Measurements from ENCODE around the gene FGF18.

Gene FGF18

DNA sequence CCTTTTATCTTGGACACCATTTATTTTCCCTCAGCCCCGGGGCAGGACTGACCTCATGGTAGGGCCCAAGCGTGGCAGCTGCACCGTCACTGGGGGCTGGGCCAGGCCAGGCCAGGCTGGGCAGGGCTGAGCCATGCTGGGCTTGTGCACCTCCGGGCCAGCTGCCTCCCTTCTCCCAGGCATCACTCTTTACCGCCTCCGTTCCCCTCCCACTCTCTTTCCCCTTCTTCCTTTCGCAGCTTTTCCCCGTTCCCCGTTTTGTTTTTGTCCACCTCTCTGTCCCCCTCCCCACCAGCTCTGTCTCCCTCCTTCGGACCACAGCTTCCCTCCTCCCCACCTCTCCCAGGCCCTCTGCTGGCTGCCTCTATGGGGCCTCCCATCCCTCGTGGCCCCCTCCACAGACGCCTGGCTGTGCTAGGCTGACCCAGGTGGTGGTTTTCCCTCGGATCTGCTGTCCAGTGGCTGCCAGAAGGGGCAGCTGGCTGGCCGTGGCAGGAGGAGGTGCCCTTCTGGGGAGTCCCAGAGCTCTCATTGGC lies 17.9 kb downstream of the FGF18 start:
- Mint-ChIP-seq H3K9me3 (no peaks in the 10 kb centered on the region), H3K4me1 (peaks cover 5% of the 10 kb centered on the region), H3K4me3 (no peak overlapping the region), H3K36me3 (no peaks in the 10 kb centered on the region), H3K27ac (no peak overlapping the region)
- no peak for DNase-seq (ENCODE audit: low spot score in 2 of 2)
- no peak for ATAC-seq

DNA sequence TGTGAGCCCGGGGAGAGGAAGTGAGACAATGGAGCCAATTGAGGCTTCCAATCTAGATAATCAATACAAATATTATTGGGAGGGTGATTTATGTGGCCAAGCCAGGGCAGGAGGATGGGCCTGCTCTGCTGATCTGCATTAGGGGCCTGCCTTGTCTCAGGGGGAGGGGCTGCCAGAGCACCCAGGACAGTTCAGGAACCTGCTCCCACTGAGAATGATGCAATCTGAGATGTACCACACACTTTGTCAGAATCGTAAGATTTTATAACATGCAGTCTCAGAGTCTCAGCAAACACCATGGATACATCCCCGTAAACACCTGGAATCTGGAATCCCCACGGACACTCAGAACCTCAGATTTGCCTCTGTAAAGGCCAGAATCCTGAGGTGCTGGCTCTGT lies 19.3 kb downstream of the FGF18 start:
- H3K27ac Mint-ChIP-seq = no peak overlapping the region
- H3K36me3 Mint-ChIP-seq = no peaks in the 10 kb centered on the region
- H3K4me3 Mint-ChIP-seq = no peak overlapping the region
- no peak for DNase-seq (ENCODE audit: low spot score in 2 of 2)
- ATAC-seq = no peak
- no peaks in the 10 kb centered on the region for H3K4me1 Mint-ChIP-seq
- no peaks in the 10 kb centered on the region for H3K9me3 Mint-ChIP-seq

DNA sequence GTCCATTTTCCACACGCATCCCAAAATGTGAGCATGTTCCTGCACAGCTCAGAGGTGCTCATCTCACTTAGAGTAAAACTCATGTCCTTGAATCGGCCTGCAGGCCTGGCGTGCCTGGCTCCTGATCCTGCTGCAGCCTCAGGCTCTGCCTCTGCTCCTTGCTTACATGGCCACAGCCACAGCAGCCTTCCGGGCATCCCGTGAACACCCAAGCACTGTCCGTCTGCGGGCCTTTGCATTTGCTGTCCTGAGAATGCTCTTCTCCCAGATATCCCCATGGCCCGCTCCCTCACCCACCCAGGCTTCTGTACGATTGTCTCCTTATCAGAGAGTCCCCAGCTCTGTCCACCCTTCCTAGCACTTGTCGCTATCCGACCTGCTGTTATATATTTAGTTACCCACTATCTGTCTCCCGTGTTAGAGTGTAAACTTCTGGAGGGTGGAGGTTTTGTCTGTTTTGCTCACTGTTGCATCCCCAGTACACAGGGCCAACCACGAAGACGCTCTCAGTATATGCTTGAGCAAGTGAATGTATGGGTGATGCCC lies 21.9 kb downstream of the FGF18 start:
- H3K27ac Mint-ChIP-seq = no peak overlapping the region
- H3K9me3 Mint-ChIP-seq = no peaks in the 10 kb centered on the region
- no peaks in the 10 kb centered on the region for H3K4me1 Mint-ChIP-seq
- no peaks in the 10 kb centered on the region for H3K36me3 Mint-ChIP-seq
- ATAC-seq (no peak), DNase-seq (ENCODE audit: low spot score in 2 of 2) (no peak)
- no peak overlapping the region for H3K4me3 Mint-ChIP-seq

DNA sequence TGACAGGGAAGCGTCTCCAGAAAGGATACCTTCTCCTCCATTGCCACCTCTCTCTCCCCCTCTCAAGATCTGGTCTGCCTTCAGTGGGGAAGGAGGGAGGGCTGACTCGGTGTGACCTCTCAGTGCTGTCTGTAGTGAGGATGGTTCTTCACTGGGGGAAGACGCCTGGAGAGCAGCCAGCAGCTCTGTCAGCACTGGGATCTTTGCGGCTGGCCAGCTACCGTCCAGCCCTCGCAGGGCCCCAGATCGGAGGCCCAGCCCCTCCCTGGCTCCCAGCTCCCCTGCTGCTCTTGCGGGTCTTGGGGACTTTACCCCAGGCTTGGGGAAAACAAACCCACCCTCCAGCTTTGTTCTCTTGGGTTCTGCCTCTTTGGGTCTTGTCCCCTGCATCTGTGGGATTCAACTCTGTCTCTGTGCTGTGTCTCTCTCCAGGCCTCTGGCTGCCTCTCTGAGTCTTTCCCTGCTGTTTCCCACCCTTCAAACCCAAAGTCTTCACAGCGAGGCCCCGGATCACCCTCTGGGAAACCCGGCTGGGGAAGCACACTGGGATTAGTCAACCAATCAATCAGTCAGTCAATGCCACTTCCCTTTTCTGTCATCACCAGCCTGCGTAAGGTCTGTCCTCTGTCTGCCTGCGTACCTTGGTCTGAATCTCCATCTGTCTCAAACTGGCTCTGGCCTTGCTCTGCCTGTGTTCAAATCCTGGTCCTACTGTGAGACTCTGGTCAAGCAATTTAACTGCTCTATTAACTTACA lies 23.0 kb downstream of the FGF18 start:
- Mint-ChIP-seq H3K4me3 (no peak overlapping the region), H3K9me3 (no peaks in the 10 kb centered on the region), H3K27ac (no peak overlapping the region), H3K36me3 (no peaks in the 10 kb centered on the region), H3K4me1 (no peaks in the 10 kb centered on the region)
- DNase-seq (ENCODE audit: low spot score in 2 of 2) (no peak), ATAC-seq (no peak)

DNA sequence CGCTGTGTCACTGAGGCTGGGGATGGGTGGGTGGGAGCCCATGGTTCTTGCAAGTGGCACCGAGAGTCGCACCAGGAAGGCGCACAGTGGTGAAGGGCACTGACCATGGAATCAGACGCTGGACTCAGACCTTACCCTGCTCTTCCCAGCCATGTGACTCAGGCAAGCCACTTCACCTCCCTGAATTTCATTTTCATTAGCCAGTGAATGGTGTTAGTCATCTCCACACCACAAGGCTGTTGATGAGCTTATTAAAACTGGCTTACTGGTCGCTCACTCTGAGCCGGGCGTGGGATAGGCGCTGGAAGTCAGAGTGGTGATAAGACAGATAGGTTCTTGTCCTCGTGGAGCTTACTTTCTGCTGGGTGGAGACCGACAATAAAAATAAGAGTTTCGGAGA lies 25.1 kb downstream of the FGF18 start:
- H3K27ac Mint-ChIP-seq = no peak overlapping the region
- no peaks in the 10 kb centered on the region for H3K9me3 Mint-ChIP-seq
- no peaks in the 10 kb centered on the region for H3K36me3 Mint-ChIP-seq
- no peak for ATAC-seq
- no peaks in the 10 kb centered on the region for H3K4me1 Mint-ChIP-seq
- H3K4me3 Mint-ChIP-seq = no peak overlapping the region
- DNase-seq (ENCODE audit: low spot score in 2 of 2) = no peak

DNA sequence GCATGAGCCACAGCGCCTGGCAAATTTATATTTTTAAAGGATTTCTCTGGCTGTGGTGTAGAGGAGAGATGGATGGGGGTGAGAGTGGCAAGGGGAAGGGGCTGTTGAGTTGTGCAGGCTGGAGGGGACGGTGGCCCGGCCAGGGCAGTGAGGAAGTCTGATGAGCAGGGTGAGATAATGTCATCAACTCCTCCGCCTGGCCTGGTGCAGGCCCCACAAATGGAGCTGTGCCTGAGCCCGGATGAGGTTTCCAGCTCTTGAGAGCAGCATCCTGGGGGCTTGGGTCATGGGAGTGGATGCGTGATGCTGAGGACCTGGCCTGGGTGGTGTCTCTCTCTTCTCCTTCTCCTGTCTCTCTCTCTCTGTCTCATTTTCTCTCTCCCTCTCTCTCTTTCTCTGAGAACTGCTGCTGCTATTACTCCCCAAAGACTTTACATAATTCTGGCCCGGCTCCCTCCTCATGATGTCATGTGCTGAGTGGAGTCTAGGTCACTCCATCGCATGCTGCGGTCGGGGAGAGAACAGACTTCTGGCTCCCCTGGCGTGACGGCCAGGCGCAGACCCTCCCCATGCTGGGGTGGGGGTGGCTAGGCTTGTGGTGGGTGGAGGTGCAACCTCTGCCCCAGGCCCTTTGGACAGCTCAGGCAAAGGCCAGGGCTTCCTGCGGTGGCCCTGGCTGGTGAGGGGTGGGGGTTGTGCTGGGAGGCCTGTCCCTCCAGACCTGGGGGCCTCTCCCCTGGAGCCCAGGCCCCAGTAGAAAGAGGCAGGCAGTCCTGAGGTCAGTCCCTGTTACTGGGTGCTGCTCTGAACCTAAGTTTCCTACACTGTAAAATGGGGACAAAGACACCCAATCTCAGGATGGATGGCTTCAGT lies 26.4 kb downstream of the FGF18 start:
- no peaks in the 10 kb centered on the region for H3K9me3 Mint-ChIP-seq
- no peaks in the 10 kb centered on the region for H3K4me1 Mint-ChIP-seq
- H3K4me3 Mint-ChIP-seq = no peak overlapping the region
- H3K36me3 Mint-ChIP-seq = no peaks in the 10 kb centered on the region
- peak overlapping the region; percentile 34 for H3K27ac Mint-ChIP-seq
- DNase-seq (ENCODE audit: low spot score in 2 of 2) = no peak
- no peak for ATAC-seq

DNA sequence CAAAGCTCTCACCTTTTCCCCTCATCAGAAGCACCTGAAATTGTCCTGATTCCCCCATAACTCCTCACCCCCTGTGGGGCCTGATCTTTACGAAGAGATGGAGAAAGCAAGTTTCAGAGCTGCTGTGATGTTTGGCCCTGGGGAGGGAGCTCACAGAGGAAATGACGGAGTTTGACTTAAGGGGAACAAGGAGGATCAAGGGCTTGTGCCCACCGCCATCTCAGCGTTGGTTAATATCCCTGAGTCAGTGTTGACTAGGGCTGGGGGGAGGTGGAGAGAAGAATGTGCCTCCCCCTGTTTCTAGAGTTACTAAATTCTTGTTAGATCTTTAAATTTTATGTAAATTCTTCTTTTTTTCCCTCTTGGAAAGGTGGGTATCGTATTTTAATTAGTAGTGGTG lies 27.8 kb downstream of the FGF18 start:
- H3K9me3 Mint-ChIP-seq = no peaks in the 10 kb centered on the region
- H3K4me3 Mint-ChIP-seq = no peak overlapping the region

DNA sequence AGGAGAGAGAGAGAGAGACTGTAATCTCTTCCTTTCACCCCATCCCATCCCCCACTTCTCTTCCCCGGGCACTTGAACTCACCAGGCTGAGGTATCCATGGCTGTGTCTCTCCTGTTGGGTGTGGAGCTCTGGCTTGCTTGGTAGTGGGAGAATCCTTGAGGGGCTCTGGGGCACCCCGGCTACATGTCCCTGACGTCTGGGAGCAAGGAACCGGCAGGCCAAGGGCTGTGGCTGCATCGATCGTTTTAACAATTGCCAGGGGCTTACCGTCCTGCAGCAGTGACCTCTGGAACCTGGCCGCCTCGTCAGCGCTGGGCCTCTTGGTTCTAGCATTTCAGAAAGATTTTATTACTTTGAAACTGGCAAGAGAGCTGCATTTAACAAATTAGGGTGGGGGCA lies 30.0 kb downstream of the FGF18 start:
- ATAC-seq (no peak), DNase-seq (ENCODE audit: low spot score in 2 of 2) (no peak)
- no peak overlapping the region for H3K4me3 Mint-ChIP-seq
- H3K4me1 Mint-ChIP-seq = peaks cover 7% of the 10 kb centered on the region
- no peaks in the 10 kb centered on the region for H3K9me3 Mint-ChIP-seq
- H3K27ac Mint-ChIP-seq = no peak overlapping the region
- no peaks in the 10 kb centered on the region for H3K36me3 Mint-ChIP-seq

More for the DNA sequence above, 27.8 kb downstream of the FGF18 start:
- Mint-ChIP-seq H3K4me1 (peaks cover 7% of the 10 kb centered on the region), H3K27ac (no peak overlapping the region), H3K36me3 (no peaks in the 10 kb centered on the region)
- DNase-seq (ENCODE audit: low spot score in 2 of 2) (no peak), ATAC-seq (no peak)

DNA sequence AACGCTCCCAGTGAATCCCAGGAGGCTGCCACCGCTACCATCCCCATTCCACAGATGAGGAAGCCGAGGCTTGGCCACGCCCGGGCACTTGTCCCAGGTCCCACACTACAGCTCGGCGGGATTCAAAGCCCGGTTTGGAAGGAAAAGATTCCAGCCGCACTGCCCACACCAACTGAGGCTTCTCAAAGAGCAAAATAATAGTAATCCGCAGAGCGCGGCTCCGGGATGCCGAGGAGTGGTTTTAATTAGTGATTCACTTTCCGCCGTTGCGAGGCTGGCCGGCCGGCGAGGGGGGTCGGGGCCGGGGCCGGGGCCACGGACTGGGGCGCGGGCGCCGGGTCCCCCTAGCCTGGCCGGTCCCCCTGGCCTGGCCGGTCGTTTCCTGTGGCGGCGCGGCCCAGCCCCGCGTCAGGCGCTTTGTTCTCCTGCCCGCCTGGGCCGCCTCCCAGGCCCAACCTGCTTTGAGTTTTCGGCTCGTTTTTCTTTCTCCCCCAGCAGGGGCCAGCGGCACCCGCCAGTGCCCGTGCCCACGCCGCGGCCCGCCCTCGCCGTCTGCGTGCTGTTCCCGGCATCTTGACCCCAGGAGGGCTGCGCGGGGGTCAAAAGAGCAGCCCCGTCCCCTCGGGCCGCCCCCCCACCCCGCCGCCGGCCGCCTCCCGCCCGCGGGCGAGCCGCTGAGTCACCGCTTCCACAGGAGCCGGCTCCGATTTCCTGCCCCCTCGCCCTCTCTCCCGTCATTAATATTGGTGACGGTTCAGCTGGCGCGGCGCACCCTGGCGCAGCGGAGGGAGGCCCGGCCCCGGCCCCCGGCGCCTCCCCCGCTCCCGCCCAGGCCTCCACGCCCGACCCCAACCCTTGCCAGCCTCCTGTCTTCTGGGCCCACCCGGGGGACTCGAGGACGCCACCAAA lies 31.2 kb downstream of the FGF18 start:
- Mint-ChIP-seq H3K27ac (no peak overlapping the region), H3K36me3 (no peaks in the 10 kb centered on the region), H3K9me3 (no peaks in the 10 kb centered on the region), H3K4me1 (peaks cover 7% of the 10 kb centered on the region), H3K4me3 (peak overlapping the region; percentile 59)
- no peak for DNase-seq (ENCODE audit: low spot score in 2 of 2)
- ATAC-seq = peak; percentile 59

DNA sequence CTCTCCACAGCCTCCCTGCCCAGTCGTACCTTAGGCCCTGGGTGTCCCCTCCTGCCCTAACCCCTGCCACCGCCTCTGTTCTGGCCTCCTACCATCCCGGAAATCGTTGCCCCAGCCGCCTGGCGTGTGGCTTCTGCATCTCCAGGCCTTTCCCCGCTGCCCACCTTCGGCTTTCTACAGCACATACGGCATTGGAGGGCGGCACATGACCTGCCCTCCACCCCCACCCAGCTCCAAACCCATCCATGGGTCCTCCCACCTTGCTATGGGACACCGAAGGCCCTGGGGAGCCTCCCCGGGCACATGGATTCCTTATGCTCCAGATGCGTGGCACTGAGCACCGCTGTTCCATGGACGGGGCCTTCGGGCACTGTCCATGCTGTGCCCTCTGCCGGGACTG lies 32.0 kb downstream of the FGF18 start:
- DNase-seq (ENCODE audit: low spot score in 2 of 2) = no peak
- ATAC-seq = no peak
- Mint-ChIP-seq H3K4me1 (peaks cover 7% of the 10 kb centered on the region), H3K9me3 (no peaks in the 10 kb centered on the region), H3K36me3 (no peaks in the 10 kb centered on the region), H3K4me3 (peak overlapping the region; percentile 59), H3K27ac (no peak overlapping the region)

DNA sequence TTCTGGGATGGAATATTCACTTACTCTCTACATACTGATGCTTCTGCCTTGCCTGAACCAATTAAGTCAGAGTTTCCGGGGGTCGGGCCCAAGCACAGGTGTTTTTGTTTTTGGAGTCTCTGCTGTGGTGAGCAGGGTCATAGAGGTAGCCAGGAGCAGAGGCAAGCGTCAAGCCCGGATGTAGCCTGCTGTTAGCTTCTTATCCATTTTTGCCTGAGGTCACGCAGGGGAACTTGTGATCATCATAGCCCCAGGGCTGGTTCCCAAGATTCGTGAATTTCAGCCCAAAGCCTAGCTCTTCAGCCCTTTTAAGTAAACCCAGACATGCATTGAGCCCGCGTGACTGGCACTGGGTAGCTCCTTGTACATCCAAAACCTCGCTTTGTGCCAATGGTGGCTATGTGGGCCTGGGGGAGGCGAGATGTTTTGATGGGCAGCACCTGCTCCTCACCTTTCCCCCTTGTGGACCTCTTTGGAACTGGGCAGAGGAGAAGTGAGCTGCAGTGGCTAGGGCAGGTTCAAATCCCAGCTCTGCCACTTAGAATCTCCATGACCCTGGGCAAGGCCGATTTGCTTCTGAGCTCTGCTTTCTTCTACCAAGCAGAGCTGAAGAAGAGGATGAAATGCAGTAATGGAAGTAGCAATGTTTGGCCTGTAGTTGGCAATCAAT lies 33.7 kb downstream of the FGF18 start:
- H3K9me3 Mint-ChIP-seq = no peaks in the 10 kb centered on the region
- no peak for ATAC-seq
- H3K4me1 Mint-ChIP-seq = peaks cover 7% of the 10 kb centered on the region
- DNase-seq (ENCODE audit: low spot score in 2 of 2) = no peak
- no peak overlapping the region for H3K4me3 Mint-ChIP-seq
- H3K36me3 Mint-ChIP-seq = no peaks in the 10 kb centered on the region
- H3K27ac Mint-ChIP-seq = no peak overlapping the region

DNA sequence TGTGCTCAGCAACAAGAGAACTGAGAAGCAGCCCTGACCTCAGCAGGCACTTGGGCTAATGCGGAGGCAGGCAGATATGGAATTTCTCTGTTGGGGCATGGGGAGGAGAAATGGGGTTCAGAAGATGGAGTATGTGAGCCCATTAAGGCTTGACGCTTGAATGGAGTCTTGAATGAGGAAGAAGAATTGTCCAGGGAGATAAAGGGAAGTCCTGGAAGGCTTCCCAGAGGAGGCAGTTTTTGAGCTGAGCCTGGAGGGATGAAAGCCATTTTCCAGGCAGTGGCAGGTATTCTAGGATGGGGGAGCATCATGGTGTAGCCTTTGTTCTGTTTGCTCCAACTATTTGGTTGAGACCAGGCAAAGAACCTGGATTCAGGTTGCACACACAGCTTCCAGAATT lies 34.5 kb downstream of the FGF18 start:
- H3K36me3 Mint-ChIP-seq = no peaks in the 10 kb centered on the region
- H3K4me1 Mint-ChIP-seq = peaks cover 7% of the 10 kb centered on the region
- DNase-seq (ENCODE audit: low spot score in 2 of 2) = no peak
- no peaks in the 10 kb centered on the region for H3K9me3 Mint-ChIP-seq
- no peak overlapping the region for H3K27ac Mint-ChIP-seq
- H3K4me3 Mint-ChIP-seq = no peak overlapping the region
- ATAC-seq = no peak

DNA sequence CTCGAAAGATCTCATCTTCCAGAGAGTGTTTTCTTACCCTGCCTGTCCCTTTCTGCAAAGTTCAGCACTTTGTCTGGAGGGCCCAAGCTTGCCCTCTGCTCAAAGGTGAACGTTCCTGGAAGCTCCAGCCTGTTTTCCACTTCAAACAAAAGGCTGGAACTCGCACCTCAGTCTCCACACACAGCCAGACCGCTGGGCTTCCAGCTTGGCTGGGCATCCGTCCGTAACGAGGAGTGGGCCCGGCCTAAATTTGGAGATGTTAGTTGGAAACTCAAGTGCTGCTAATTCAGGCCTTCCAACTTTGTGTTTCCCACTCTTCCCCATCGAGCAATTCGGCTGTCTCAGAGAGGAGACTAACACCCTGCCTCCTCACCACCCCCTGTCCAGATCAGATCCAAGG lies 35.1 kb downstream of the FGF18 start:
- Mint-ChIP-seq H3K4me3 (no peak overlapping the region), H3K36me3 (no peaks in the 10 kb centered on the region), H3K27ac (no peak overlapping the region), H3K9me3 (no peaks in the 10 kb centered on the region), H3K4me1 (peaks cover 7% of the 10 kb centered on the region)
- ATAC-seq = no peak
- DNase-seq (ENCODE audit: low spot score in 2 of 2) = no peak

DNA sequence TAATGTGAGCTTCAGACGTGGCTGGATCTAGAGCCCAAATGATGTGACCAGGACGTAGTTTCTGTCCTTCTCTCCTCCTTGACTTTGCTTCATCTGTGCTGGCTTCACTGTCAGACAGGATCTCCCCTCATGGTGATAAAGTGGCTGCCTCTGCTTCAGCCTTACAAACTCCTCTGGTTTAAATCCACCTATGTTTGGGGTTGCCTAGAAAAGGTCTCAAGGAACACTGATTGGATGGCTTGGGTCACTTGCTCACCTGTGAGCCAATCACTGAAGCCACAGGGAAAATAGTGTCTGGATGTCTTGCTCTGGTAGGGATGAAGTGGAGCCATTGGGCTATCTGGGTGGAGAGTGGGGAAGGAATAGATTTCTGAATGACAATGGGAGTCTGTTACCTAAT lies 36.1 kb downstream of the FGF18 start:
- no peaks in the 10 kb centered on the region for H3K36me3 Mint-ChIP-seq
- H3K4me3 Mint-ChIP-seq = no peak overlapping the region
- DNase-seq (ENCODE audit: low spot score in 2 of 2) (no peak), ATAC-seq (no peak)
- no peaks in the 10 kb centered on the region for H3K9me3 Mint-ChIP-seq
- H3K4me1 Mint-ChIP-seq = peaks cover 7% of the 10 kb centered on the region
- H3K27ac Mint-ChIP-seq = no peak overlapping the region

Measured in stimulated activated effector memory CD8-positive, alpha-beta T cell treated with anti-CD3 and anti-CD28 coated beads, Interleukin-12 subunit alpha, Interleukin-12 subunit beta, amount 100 ng/mL, for 72 hours (primary cell).